Measurements from ENCODE around the gene PRLR. TPM values are rescaled to one million over a fixed set of nuclear protein-coding genes. Genes with fewer than 3 reads are reported as not detected.

Gene PRLR
- total RNA-seq (2022) (0.59 and 1.2 TPM in 2 replicates), Bru-seq, nascent RNA (percentile 26 among the genes with signal in this experiment), BruChase-seq, experiment 1, labeled RNA remaining after a 6-hour chase (percentile 17 among the genes with signal in this experiment), BruChase-seq, experiment 2, labeled RNA remaining after a 2-hour chase (percentile 15 among the genes with signal in this experiment)
- long read RNA-seq, result 0 reads

GRCh38 chr5:35230038-35230611 is at the start of gene PRLR:
Gene PRLR (minus strand): TSS chr5:35230487. CDS start chr5:35089620, 140,867 bp downstream.
- intact Hi-C loops (cut with micrococcal nuclease; ENCODE audit: unreplicated experiment), result no loop called here
- no peaks in the 10 kb centered on the region for H3K9me3 Mint-ChIP-seq (ENCODE audit: low read depth, unreplicated experiment)
- no TSS peak for BruUV-seq (replicated peaks)
- peak within 1 kb of the TSS; percentile 37 for H3K27ac Mint-ChIP-seq (ENCODE audit: unreplicated experiment)
- no peak for TF ChIP-seq CTCF (IDR thresholded peaks at IDR 0.05; ENCODE audit: unreplicated experiment)
- peaks cover 64% of the 10 kb centered on the region for H3K27me3 Mint-ChIP-seq (ENCODE audit: unreplicated experiment)
- CTCF ChIA-PET, result interaction anchor here (0.6 to 0.8 kb wide), 2 partner anchors 249 to 369 kb away, joined by 3 read pairs; no protein-coding TSS in a partner anchor
- peaks cover 5% of the 10 kb centered on the region for H3K36me3 Mint-ChIP-seq (ENCODE audit: insufficient read depth, unreplicated experiment)
- peak; percentile 26 for DNase-seq
- peaks cover 10% of the 10 kb centered on the region for H3K4me1 Mint-ChIP-seq (ENCODE audit: low read depth, unreplicated experiment)
- H3K4me3 Mint-ChIP-seq (ENCODE audit: low read depth, unreplicated experiment), result peak within 1 kb of the TSS; percentile 72

- TF ChIP-seq CTCF (IDR thresholded peaks at IDR 0.05; ENCODE audit: unreplicated experiment), result no peak
- H3K4me1 Mint-ChIP-seq (ENCODE audit: low read depth, unreplicated experiment), result no peaks in the 10 kb centered on the region
- no peak overlapping the region for H3K4me3 Mint-ChIP-seq (ENCODE audit: low read depth, unreplicated experiment)
- CTCF ChIA-PET, result no interaction called here
- no peak for DNase-seq
- no peak overlapping the region for H3K27ac Mint-ChIP-seq (ENCODE audit: unreplicated experiment)
- H3K9me3 Mint-ChIP-seq (ENCODE audit: low read depth, unreplicated experiment), result peaks cover 6% of the 10 kb centered on the region
- no peaks in the 10 kb centered on the region for H3K36me3 Mint-ChIP-seq (ENCODE audit: insufficient read depth, unreplicated experiment)
- no peaks in the 10 kb centered on the region for H3K27me3 Mint-ChIP-seq (ENCODE audit: unreplicated experiment)
- intact Hi-C loops (cut with micrococcal nuclease; ENCODE audit: unreplicated experiment), result no loop called here
- no TSS peak for BruUV-seq (replicated peaks)
Observed at GRCh38 chr5:35274839-35275509, 44.7 kb upstream of the PRLR start.

GRCh38 chr5:35269006-35269405 is 38.7 kb upstream of the PRLR start:
- no TSS peak for BruUV-seq (replicated peaks)
- H3K4me1 Mint-ChIP-seq (ENCODE audit: low read depth, unreplicated experiment), result no peaks in the 10 kb centered on the region
- no peak for DNase-seq
- TF ChIP-seq CTCF (IDR thresholded peaks at IDR 0.05; ENCODE audit: unreplicated experiment), result no peak
- intact Hi-C loops (cut with micrococcal nuclease; ENCODE audit: unreplicated experiment), result no loop called here
- H3K9me3 Mint-ChIP-seq (ENCODE audit: low read depth, unreplicated experiment), result peaks cover 4% of the 10 kb centered on the region
- no peak overlapping the region for H3K27ac Mint-ChIP-seq (ENCODE audit: unreplicated experiment)
- no peaks in the 10 kb centered on the region for H3K36me3 Mint-ChIP-seq (ENCODE audit: insufficient read depth, unreplicated experiment)
- H3K27me3 Mint-ChIP-seq (ENCODE audit: unreplicated experiment), result no peaks in the 10 kb centered on the region
- CTCF ChIA-PET, result no interaction called here
- no peak overlapping the region for H3K4me3 Mint-ChIP-seq (ENCODE audit: low read depth, unreplicated experiment)

- no peak for DNase-seq
- Mint-ChIP-seq H3K36me3 (ENCODE audit: insufficient read depth, unreplicated experiment) (no peaks in the 10 kb centered on the region), H3K9me3 (ENCODE audit: low read depth, unreplicated experiment) (peaks cover 4% of the 10 kb centered on the region), H3K27me3 (ENCODE audit: unreplicated experiment) (no peaks in the 10 kb centered on the region), H3K27ac (ENCODE audit: unreplicated experiment) (no peak overlapping the region), H3K4me1 (ENCODE audit: low read depth, unreplicated experiment) (no peaks in the 10 kb centered on the region), H3K4me3 (ENCODE audit: low read depth, unreplicated experiment) (no peak overlapping the region)
- CTCF ChIA-PET, result no interaction called here
- intact Hi-C loops (cut with micrococcal nuclease; ENCODE audit: unreplicated experiment), result no loop called here
- no TSS peak for BruUV-seq (replicated peaks)
- no peak for TF ChIP-seq CTCF (IDR thresholded peaks at IDR 0.05; ENCODE audit: unreplicated experiment)
Observed at GRCh38 chr5:35266276-35266675, 36.0 kb upstream of the PRLR start.

Data from Calu3 (cell line).